Measurements from ENCODE around the gene CNTN2.

DNA sequence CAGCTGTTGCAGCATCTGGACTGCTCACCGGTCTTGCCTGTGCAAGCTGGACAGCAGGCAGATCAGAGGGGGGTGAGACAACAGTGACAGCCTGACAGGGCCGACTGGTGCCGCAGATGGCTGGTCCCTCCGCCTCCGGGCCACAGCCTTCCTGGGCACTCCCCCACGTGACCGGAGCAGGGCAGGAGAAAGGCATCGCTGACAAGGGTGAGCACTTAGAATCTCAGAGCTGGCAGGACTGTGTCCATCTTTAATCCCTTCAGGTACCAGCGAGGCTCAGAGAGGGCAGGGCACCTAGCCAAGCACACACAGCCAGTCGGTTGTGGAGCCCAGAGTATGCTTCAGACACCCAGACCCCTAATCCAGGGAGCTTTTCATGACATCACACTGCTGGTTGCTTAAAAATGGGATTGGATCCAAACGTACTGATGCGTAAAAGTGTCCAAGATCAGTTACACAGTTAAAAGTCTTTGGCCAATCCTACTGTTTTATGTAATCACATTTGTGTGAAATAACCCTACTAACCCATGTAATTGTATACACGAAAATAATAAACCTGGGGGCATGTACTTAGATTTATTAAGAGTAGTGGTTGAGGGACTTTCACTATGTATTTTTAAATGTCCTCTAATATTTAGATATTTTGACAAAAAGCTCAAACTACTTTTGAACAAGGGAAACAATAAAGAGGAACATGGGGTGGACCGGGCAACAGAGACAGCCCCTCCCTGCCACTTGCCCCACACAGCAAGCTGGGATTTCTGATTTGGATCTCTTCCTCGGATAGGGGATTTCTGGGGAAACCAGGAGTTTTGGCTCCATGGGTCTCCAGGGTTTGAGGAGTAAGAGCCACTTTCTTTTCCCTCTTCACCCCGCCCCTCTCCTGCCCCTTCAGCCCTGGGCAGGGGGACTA is 758 bp upstream of the CNTN2 start:
- no peak for TF ChIP-seq CREM (CRISPR knock-in tag; IDR thresholded peaks at IDR 0.05)
- TF ChIP-seq, protein P1, sequence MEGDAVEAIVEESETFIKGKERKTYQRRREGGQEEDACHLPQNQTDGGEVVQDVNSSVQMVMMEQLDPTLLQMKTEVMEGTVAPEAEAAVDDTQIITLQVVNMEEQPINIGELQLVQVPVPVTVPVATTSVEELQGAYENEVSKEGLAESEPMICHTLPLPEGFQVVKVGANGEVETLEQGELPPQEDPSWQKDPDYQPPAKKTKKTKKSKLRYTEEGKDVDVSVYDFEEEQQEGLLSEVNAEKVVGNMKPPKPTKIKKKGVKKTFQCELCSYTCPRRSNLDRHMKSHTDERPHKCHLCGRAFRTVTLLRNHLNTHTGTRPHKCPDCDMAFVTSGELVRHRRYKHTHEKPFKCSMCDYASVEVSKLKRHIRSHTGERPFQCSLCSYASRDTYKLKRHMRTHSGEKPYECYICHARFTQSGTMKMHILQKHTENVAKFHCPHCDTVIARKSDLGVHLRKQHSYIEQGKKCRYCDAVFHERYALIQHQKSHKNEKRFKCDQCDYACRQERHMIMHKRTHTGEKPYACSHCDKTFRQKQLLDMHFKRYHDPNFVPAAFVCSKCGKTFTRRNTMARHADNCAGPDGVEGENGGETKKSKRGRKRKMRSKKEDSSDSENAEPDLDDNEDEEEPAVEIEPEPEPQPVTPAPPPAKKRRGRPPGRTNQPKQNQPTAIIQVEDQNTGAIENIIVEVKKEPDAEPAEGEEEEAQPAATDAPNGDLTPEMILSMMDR (IDR thresholded peaks at IDR 0.05) = no peak
- TF ChIP-seq, protein P2, sequence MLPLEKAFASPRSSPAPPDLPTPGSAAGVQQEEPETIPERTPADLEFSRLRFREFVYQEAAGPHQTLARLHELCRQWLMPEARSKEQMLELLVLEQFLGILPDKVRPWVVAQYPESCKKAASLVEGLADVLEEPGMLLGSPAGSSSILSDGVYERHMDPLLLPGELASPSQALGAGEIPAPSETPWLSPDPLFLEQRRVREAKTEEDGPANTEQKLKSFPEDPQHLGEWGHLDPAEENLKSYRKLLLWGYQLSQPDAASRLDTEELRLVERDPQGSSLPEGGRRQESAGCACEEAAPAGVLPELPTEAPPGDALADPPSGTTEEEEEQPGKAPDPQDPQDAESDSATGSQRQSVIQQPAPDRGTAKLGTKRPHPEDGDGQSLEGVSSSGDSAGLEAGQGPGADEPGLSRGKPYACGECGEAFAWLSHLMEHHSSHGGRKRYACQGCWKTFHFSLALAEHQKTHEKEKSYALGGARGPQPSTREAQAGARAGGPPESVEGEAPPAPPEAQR (CRISPR knock-in tag; IDR thresholded peaks at IDR 0.05) = no peak
- TF ChIP-seq, protein P3, sequence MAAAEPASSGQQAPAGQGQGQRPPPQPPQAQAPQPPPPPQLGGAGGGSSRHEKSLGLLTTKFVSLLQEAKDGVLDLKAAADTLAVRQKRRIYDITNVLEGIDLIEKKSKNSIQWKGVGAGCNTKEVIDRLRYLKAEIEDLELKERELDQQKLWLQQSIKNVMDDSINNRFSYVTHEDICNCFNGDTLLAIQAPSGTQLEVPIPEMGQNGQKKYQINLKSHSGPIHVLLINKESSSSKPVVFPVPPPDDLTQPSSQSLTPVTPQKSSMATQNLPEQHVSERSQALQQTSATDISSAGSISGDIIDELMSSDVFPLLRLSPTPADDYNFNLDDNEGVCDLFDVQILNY (CRISPR knock-in tag; IDR thresholded peaks at IDR 0.05) = no peak
